HepG2 (cell line): ENCODE results near the gene NEAT1. TPM values are rescaled to one million over a fixed set of nuclear protein-coding genes. Genes with fewer than 3 reads are reported as not detected.

ENCODE experiments used
- MED1 ChIP-seq: sonication (generic); formaldehyde crosslinking; IDR thresholded peaks from 2 replicates; pipeline ENCODE4 v1.4.0; 2020; ENCODE audit warnings: missing genetic modification reagents
- NFATC3 ChIP-seq: sonication (generic); formaldehyde crosslinking; IDR thresholded peaks from 2 replicates; pipeline ENCODE4 v1.5.1; 2020; ENCODE audit warnings: mild to moderate bottlenecking, missing genetic modification reagents
- PLRG1 ChIP-seq: fragments of 450-650 bp; conservative IDR thresholded peaks from 2 replicates; pipeline ENCODE4 v1.6.1; 2016
- TBL1XR1 ChIP-seq: fragments of 150-350 bp; IDR thresholded peaks from 2 replicates; pipeline ENCODE4 v1.6.1; 2014; ENCODE audit warnings: borderline replicate concordance, low read length; ENCODE audit not compliant: partially characterized antibody
- XRCC5 ChIP-seq: fragments of 200-400 bp; formaldehyde crosslinking; optimal IDR thresholded peaks from 2 replicates; pipeline ENCODE3; 2017; ENCODE audit warnings: mild to moderate bottlenecking, low read length
- ZKSCAN5 ChIP-seq: sonication (generic); formaldehyde crosslinking; IDR thresholded peaks from 2 replicates; pipeline ENCODE4 v1.5.1; 2020; ENCODE audit warnings: mild to moderate bottlenecking, missing genetic modification reagents
- ZNF468 ChIP-seq: sonication (generic); formaldehyde crosslinking; IDR thresholded peaks from 2 replicates; pipeline ENCODE4 v1.8.0; 2022; ENCODE audit warnings: mild to moderate bottlenecking, moderate library complexity, missing genetic modification reagents
- ZNF552 ChIP-seq: sonication (generic); formaldehyde crosslinking; IDR thresholded peaks from 2 replicates; pipeline ENCODE4 v1.9.0; 2022; ENCODE audit warnings: missing genetic modification reagents, mild to moderate bottlenecking, borderline replicate concordance
- ZNF75D ChIP-seq: sonication (generic); formaldehyde crosslinking; IDR thresholded peaks from 2 replicates; pipeline ENCODE4 v1.8.1; 2023; ENCODE audit warnings: missing genetic modification reagents, mild to moderate bottlenecking, borderline replicate concordance
- polyA plus RNA-seq, 8 experiments: library from polyadenylated mRNA; depleted of rRNA in 3 of 8; stranded (reverse) in 7 of 8; unstranded in 1 of 8; fragments of >200 nt; fragmentation: Illumina TruSeq in 4 of 8; extraction: Trizol in 4 of 8; gene quantifications; 2 replicates each; pipeline versions ENCODE4 v1.2.1 to v1.2.3, GENCODE V29; 2011 to 2016; ENCODE audit warnings: low read depth in 4 of 8, missing spikeins in 1 of 8, mixed read lengths in 1 of 8; ENCODE audit not compliant: insufficient read depth in 1 of 8
- total RNA-seq, 5 experiments: library from RNA; depleted of rRNA; stranded (reverse); fragments of >200 nt; fragmentation: Illumina TruSeq; extraction: Trizol; gene quantifications; 2 replicates each; pipeline ENCODE4 v1.2.3, GENCODE V29; 2016; ENCODE audit warnings: low read depth in 1 of 5
- TF ChIP-seq, protein P1 (sequence below): sonication (generic); formaldehyde crosslinking; IDR thresholded peaks from 2 replicates; pipeline ENCODE4 v1.5.0; 2020; ENCODE audit warnings: missing genetic modification reagents
- TF ChIP-seq, protein P2 (sequence below): sonication (generic); formaldehyde crosslinking; IDR thresholded peaks from 2 replicates; pipeline ENCODE4 v1.4.0; 2020; ENCODE audit warnings: missing genetic modification reagents
- TF ChIP-seq, protein P3 (sequence below): IDR thresholded peaks from 2 replicates; pipeline ENCODE4 v1.6.1; 2012; ENCODE audit warnings: inconsistent platforms
- TF ChIP-seq, protein P4 (sequence below): IDR thresholded peaks from 2 replicates; pipeline ENCODE4 v1.6.1; 2016; ENCODE audit warnings: missing genetic modification reagents, missing compliant biosample characterization
- TF ChIP-seq, protein P5 (sequence below): sonication (generic); formaldehyde crosslinking; IDR thresholded peaks from 2 replicates; pipeline ENCODE4 v1.9.0; 2021; ENCODE audit warnings: mild to moderate bottlenecking, missing genetic modification reagents
- TF ChIP-seq, protein P6 (sequence below): sonication (generic); formaldehyde crosslinking; IDR thresholded peaks from 2 replicates; pipeline ENCODE4 v1.5.0; 2020; ENCODE audit warnings: missing genetic modification reagents, mild to moderate bottlenecking, borderline replicate concordance
- TF ChIP-seq, protein P7 (sequence below): sonication (generic); formaldehyde crosslinking; IDR thresholded peaks from 2 replicates; pipeline ENCODE4 v1.5.0; 2020; ENCODE audit warnings: missing genetic modification reagents, mild to moderate bottlenecking, borderline replicate concordance
- TF ChIP-seq, protein P8 (sequence below): sonication (generic); formaldehyde crosslinking; IDR thresholded peaks from 2 replicates; pipeline ENCODE4 v1.4.0; 2020; ENCODE audit warnings: mild to moderate bottlenecking, missing genetic modification reagents

NEAT1 gene
- total and polyA plus RNA-seq, 2 of the 13 experiments (the other 11 are each of a cell fraction or from before 2014, with no cell fraction given): 20.5 to 41.2 TPM

DNA sequence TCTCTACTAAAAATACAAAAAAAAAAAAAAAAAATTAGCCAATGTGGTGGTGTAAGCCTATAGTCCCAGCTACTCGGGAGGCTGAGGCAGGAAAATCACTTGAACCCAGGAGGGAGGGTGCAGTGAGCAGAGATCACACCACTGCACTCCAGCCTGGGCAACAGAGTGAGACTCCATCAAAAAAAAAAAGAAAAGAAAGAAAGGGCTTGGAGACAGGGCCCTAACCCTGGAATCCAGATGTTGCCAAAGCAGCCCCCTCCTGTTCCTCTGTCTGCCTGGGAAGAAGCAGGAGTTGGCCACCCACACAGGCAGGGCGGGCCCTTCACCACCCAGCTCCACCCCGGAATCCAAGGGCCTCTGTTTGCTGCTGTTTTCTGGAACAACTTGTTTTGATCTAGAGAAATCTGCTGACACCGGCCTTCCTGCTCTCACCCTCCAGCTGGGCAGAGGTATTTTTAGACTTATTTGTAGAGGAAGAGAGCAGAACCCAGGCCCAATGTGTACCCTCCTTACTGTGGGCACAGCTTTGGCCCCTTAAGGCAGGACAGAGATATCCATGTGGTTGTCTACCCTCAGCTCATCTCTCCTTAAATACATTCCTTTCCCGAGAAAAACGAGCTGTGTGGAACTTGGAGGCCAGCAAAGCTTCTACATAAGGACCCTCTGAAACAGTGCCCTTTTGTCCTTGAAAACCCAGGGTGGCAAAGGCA lies 2.7 kb upstream of the NEAT1 start (continued):
- TF ChIP-seq, protein P1, sequence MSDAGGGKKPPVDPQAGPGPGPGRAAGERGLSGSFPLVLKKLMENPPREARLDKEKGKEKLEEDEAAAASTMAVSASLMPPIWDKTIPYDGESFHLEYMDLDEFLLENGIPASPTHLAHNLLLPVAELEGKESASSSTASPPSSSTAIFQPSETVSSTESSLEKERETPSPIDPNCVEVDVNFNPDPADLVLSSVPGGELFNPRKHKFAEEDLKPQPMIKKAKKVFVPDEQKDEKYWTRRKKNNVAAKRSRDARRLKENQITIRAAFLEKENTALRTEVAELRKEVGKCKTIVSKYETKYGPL: no peak
- TF ChIP-seq XRCC5 (peak; percentile 2), ZNF552 (CRISPR knock-in tag) (no peak), ZNF468 (CRISPR knock-in tag) (no peak), ZNF75D (CRISPR knock-in tag) (no peak), ZKSCAN5 (CRISPR knock-in tag) (no peak), MED1 (peak; percentile 95), NFATC3 (CRISPR knock-in tag) (no peak), TBL1XR1 (no peak), PLRG1 (no peak)
- TF ChIP-seq, protein P2, sequence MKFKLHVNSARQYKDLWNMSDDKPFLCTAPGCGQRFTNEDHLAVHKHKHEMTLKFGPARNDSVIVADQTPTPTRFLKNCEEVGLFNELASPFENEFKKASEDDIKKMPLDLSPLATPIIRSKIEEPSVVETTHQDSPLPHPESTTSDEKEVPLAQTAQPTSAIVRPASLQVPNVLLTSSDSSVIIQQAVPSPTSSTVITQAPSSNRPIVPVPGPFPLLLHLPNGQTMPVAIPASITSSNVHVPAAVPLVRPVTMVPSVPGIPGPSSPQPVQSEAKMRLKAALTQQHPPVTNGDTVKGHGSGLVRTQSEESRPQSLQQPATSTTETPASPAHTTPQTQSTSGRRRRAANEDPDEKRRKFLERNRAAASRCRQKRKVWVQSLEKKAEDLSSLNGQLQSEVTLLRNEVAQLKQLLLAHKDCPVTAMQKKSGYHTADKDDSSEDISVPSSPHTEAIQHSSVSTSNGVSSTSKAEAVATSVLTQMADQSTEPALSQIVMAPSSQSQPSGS (CRISPR knock-in tag): no peak
- TF ChIP-seq, protein P3, sequence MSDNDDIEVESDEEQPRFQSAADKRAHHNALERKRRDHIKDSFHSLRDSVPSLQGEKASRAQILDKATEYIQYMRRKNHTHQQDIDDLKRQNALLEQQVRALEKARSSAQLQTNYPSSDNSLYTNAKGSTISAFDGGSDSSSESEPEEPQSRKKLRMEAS: no peak
- TF ChIP-seq, protein P4, sequence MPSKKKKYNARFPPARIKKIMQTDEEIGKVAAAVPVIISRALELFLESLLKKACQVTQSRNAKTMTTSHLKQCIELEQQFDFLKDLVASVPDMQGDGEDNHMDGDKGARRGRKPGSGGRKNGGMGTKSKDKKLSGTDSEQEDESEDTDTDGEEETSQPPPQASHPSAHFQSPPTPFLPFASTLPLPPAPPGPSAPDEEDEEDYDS: peak; percentile 84
- TF ChIP-seq, protein P5, sequence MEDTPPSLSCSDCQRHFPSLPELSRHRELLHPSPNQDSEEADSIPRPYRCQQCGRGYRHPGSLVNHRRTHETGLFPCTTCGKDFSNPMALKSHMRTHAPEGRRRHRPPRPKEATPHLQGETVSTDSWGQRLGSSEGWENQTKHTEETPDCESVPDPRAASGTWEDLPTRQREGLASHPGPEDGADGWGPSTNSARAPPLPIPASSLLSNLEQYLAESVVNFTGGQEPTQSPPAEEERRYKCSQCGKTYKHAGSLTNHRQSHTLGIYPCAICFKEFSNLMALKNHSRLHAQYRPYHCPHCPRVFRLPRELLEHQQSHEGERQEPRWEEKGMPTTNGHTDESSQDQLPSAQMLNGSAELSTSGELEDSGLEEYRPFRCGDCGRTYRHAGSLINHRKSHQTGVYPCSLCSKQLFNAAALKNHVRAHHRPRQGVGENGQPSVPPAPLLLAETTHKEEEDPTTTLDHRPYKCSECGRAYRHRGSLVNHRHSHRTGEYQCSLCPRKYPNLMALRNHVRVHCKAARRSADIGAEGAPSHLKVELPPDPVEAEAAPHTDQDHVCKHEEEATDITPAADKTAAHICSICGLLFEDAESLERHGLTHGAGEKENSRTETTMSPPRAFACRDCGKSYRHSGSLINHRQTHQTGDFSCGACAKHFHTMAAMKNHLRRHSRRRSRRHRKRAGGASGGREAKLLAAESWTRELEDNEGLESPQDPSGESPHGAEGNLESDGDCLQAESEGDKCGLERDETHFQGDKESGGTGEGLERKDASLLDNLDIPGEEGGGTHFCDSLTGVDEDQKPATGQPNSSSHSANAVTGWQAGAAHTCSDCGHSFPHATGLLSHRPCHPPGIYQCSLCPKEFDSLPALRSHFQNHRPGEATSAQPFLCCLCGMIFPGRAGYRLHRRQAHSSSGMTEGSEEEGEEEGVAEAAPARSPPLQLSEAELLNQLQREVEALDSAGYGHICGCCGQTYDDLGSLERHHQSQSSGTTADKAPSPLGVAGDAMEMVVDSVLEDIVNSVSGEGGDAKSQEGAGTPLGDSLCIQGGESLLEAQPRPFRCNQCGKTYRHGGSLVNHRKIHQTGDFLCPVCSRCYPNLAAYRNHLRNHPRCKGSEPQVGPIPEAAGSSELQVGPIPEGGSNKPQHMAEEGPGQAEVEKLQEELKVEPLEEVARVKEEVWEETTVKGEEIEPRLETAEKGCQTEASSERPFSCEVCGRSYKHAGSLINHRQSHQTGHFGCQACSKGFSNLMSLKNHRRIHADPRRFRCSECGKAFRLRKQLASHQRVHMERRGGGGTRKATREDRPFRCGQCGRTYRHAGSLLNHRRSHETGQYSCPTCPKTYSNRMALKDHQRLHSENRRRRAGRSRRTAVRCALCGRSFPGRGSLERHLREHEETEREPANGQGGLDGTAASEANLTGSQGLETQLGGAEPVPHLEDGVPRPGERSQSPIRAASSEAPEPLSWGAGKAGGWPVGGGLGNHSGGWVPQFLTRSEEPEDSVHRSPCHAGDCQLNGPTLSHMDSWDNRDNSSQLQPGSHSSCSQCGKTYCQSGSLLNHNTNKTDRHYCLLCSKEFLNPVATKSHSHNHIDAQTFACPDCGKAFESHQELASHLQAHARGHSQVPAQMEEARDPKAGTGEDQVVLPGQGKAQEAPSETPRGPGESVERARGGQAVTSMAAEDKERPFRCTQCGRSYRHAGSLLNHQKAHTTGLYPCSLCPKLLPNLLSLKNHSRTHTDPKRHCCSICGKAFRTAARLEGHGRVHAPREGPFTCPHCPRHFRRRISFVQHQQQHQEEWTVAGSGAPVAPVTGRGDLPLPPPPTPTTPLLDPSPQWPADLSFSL (CRISPR knock-in tag): no peak
- TF ChIP-seq, protein P6, sequence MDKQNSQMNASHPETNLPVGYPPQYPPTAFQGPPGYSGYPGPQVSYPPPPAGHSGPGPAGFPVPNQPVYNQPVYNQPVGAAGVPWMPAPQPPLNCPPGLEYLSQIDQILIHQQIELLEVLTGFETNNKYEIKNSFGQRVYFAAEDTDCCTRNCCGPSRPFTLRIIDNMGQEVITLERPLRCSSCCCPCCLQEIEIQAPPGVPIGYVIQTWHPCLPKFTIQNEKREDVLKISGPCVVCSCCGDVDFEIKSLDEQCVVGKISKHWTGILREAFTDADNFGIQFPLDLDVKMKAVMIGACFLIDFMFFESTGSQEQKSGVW (CRISPR knock-in tag): no peak
- TF ChIP-seq, protein P7, sequence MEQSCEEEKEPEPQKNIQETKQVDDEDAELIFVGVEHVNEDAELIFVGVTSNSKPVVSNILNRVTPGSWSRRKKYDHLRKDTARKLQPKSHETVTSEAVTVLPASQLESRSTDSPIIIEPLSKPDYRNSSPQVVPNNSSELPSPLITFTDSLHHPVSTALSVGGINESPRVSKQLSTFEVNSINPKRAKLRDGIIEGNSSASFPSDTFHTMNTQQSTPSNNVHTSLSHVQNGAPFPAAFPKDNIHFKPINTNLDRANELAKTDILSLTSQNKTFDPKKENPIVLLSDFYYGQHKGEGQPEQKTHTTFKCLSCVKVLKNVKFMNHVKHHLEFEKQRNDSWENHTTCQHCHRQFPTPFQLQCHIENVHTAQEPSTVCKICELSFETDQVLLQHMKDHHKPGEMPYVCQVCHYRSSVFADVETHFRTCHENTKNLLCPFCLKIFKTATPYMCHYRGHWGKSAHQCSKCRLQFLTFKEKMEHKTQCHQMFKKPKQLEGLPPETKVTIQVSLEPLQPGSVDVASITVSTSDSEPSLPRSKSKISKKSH: no peak
- TF ChIP-seq, protein P8, sequence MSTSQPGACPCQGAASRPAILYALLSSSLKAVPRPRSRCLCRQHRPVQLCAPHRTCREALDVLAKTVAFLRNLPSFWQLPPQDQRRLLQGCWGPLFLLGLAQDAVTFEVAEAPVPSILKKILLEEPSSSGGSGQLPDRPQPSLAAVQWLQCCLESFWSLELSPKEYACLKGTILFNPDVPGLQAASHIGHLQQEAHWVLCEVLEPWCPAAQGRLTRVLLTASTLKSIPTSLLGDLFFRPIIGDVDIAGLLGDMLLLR (CRISPR knock-in tag): no peak
